WTC11 (cell line): ENCODE results near the gene FRMD5. TPM values are rescaled to one million over a fixed set of nuclear protein-coding genes. Genes with fewer than 3 reads are reported as not detected.
"Not testable (repeated sequence)": the region's sequence is repeated elsewhere in the genome, so short reads cannot be mapped to it uniquely, and the experiment has no call there.

ENCODE experiments used
- ATAC-seq: fragments of 200-7000 bp; cut with Tn5 transposase; 2 replicates; pipeline ENCODE4 v1.10.0; 2021; ENCODE audit warnings: mild to moderate bottlenecking, moderate library complexity
- CTCF ChIA-PET: fragments of 300-600 bp; sonication (Branson Sonifier 250); formaldehyde crosslinking; loops from one replicate; lab custom pipeline; 2021; ENCODE audit warnings: antibody characterized with exemption; lab: Charles Lee
- POLR2A ChIA-PET: fragments of 350-600 bp; sonication (Branson Sonifier 250); formaldehyde crosslinking; loops from one replicate; lab custom pipeline; 2021; ENCODE audit warnings: antibody characterized with exemption; lab: Charles Lee
- DNase-seq: peaks from one replicate; pipeline ENCODE4 v3.0.0; 2021; ENCODE audit warnings: low spot score
- H3K27ac Mint-ChIP-seq: 2 replicates; pipeline ENCODE4 v1.8.0; 2021; ENCODE audit warnings: mixed read lengths
- H3K27me3 Mint-ChIP-seq: 2 replicates; pipeline ENCODE4 v1.8.0; 2021; ENCODE audit warnings: low read depth, mild to moderate bottlenecking, moderate library complexity, mixed read lengths
- H3K36me3 Mint-ChIP-seq: 2 replicates; pipeline ENCODE4 v1.8.0; 2021; ENCODE audit warnings: mixed read lengths
- H3K4me1 Mint-ChIP-seq: 2 replicates; pipeline ENCODE4 v1.8.0; 2022; ENCODE audit warnings: mixed read lengths
- H3K4me3 Mint-ChIP-seq: 2 replicates; pipeline ENCODE4 v1.8.0; 2021; ENCODE audit warnings: mild to moderate bottlenecking, moderate library complexity, mixed read lengths
- H3K9me3 Mint-ChIP-seq: 2 replicates; pipeline ENCODE4 v1.8.0; 2021; ENCODE audit warnings: mixed read lengths
- CBFB ChIP-seq: sonication (generic); formaldehyde crosslinking; IDR thresholded peaks from 2 replicates; pipeline ENCODE4 v1.8.1; 2022; ENCODE audit warnings: mild to moderate bottlenecking, low read depth, missing genetic modification reagents
- CDX4 ChIP-seq: fragments of 250-450 bp; sonication (Bioruptor Pico); IDR thresholded peaks from 2 replicates; pipeline ENCODE4 v1.9.0; 2021; ENCODE audit warnings: moderate library complexity, mild to moderate bottlenecking, inconsistent platforms, borderline replicate concordance
- CREB1 ChIP-seq: sonication (generic); formaldehyde crosslinking; IDR thresholded peaks from 2 replicates; pipeline ENCODE4 v1.8.0; 2023; ENCODE audit warnings: mild to moderate bottlenecking, missing genetic modification reagents
- GABPB1 ChIP-seq: sonication (generic); formaldehyde crosslinking; IDR thresholded peaks from 2 replicates; pipeline ENCODE4 v1.8.1; 2023; ENCODE audit warnings: mild to moderate bottlenecking, missing genetic modification reagents
- MAX ChIP-seq: sonication (generic); formaldehyde crosslinking; IDR thresholded peaks from 2 replicates; pipeline ENCODE4 v1.8.0; 2022; ENCODE audit warnings: mild to moderate bottlenecking, missing genetic modification reagents
- NFYB ChIP-seq: sonication (generic); formaldehyde crosslinking; conservative IDR thresholded peaks from 2 replicates; pipeline ENCODE4 v1.8.0; 2022; ENCODE audit warnings: low read depth, missing genetic modification reagents
- NR1H2 ChIP-seq: sonication (generic); formaldehyde crosslinking; IDR thresholded peaks from 2 replicates; pipeline ENCODE4 v1.9.0; 2021; ENCODE audit warnings: mild to moderate bottlenecking, moderate library complexity, missing genetic modification reagents
- RELA ChIP-seq: sonication (generic); formaldehyde crosslinking; IDR thresholded peaks from 2 replicates; pipeline ENCODE4 v1.8.1; 2022; ENCODE audit warnings: missing genetic modification reagents, mild to moderate bottlenecking, borderline replicate concordance
- STAT6 ChIP-seq: sonication (generic); formaldehyde crosslinking; conservative IDR thresholded peaks from 2 replicates; pipeline ENCODE4 v1.8.1; 2023; ENCODE audit warnings: mild to moderate bottlenecking, low read depth, missing genetic modification reagents, moderate library complexity
- ZBTB21 ChIP-seq: sonication (generic); formaldehyde crosslinking; IDR thresholded peaks from 2 replicates; pipeline ENCODE4 v1.8.1; 2023; ENCODE audit warnings: mild to moderate bottlenecking, missing genetic modification reagents, borderline replicate concordance
- ZNF138 ChIP-seq: sonication (generic); formaldehyde crosslinking; conservative IDR thresholded peaks from 2 replicates; pipeline ENCODE4 v1.8.1; 2022; ENCODE audit warnings: mild to moderate bottlenecking, moderate library complexity, missing genetic modification reagents
- ZNF232 ChIP-seq: sonication (generic); formaldehyde crosslinking; IDR thresholded peaks from 2 replicates; pipeline ENCODE4 v1.8.0; 2022; ENCODE audit warnings: mild to moderate bottlenecking, missing genetic modification reagents
- ZNF317 ChIP-seq: sonication (generic); formaldehyde crosslinking; IDR thresholded peaks from 2 replicates; pipeline ENCODE4 v1.8.1; 2023; ENCODE audit warnings: low read depth, mild to moderate bottlenecking, moderate library complexity, missing genetic modification reagents, borderline replicate concordance
- ZNF423 ChIP-seq: fragments of 250-450 bp; sonication (Bioruptor Pico); IDR thresholded peaks from 2 replicates; pipeline ENCODE4 v2.1.2; 2022; ENCODE audit warnings: mild to moderate bottlenecking, moderate library complexity
- total RNA-seq: library from RNA; stranded (reverse); gene quantifications from 3 replicates; pipeline ENCODE4 v1.2.3, GENCODE V29; 2021
- TF ChIP-seq, protein P1 (sequence below): fragments of 250-450 bp; sonication (Bioruptor Pico); IDR thresholded peaks from 2 replicates; pipeline ENCODE4 v1.9.0; 2021; ENCODE audit warnings: mild to moderate bottlenecking
- TF ChIP-seq, protein P2 (sequence below): sonication (generic); formaldehyde crosslinking; IDR thresholded peaks from 2 replicates; pipeline ENCODE4 v1.8.1; 2022; ENCODE audit warnings: missing genetic modification reagents, borderline replicate concordance
- TF ChIP-seq, protein P3 (sequence below): sonication (generic); formaldehyde crosslinking; IDR thresholded peaks from 2 replicates; pipeline ENCODE4 v1.8.1; 2022; ENCODE audit warnings: mild to moderate bottlenecking, missing genetic modification reagents, moderate library complexity, borderline replicate concordance

FRMD5 gene
- total RNA-seq, 1 experiment from 2014 or later: 14.1 TPM

GRCh38 chr15:44033894-44034293, 161.2 kb downstream of the FRMD5 start:
- ChIA-PET POLR2A (no interaction called here), CTCF (interaction anchor here (1.2 kb wide), 1 partner anchor 152 kb away, joined by 3 read pairs; no protein-coding TSS in a partner anchor)
- TF ChIP-seq MAX (no peak), NR1H2 (CRISPR knock-in tag) (no peak), CREB1 (no peak), STAT6 (CRISPR knock-in tag) (no peak), ZNF232 (no peak), NFYB (CRISPR knock-in tag) (no peak), ZNF423 (CRISPR knock-in tag) (no peak), GABPB1 (CRISPR knock-in tag) (no peak), ZNF317 (CRISPR knock-in tag) (no peak), CBFB (CRISPR knock-in tag) (no peak), CDX4 (CRISPR knock-in tag) (no peak), RELA (no peak), ZNF138 (no peak), ZBTB21 (CRISPR knock-in tag) (no peak)
- TF ChIP-seq, protein P1, sequence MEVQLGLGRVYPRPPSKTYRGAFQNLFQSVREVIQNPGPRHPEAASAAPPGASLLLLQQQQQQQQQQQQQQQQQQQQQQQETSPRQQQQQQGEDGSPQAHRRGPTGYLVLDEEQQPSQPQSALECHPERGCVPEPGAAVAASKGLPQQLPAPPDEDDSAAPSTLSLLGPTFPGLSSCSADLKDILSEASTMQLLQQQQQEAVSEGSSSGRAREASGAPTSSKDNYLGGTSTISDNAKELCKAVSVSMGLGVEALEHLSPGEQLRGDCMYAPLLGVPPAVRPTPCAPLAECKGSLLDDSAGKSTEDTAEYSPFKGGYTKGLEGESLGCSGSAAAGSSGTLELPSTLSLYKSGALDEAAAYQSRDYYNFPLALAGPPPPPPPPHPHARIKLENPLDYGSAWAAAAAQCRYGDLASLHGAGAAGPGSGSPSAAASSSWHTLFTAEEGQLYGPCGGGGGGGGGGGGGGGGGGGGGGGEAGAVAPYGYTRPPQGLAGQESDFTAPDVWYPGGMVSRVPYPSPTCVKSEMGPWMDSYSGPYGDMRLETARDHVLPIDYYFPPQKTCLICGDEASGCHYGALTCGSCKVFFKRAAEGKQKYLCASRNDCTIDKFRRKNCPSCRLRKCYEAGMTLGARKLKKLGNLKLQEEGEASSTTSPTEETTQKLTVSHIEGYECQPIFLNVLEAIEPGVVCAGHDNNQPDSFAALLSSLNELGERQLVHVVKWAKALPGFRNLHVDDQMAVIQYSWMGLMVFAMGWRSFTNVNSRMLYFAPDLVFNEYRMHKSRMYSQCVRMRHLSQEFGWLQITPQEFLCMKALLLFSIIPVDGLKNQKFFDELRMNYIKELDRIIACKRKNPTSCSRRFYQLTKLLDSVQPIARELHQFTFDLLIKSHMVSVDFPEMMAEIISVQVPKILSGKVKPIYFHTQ (CRISPR knock-in tag): no peak
- TF ChIP-seq, protein P2, sequence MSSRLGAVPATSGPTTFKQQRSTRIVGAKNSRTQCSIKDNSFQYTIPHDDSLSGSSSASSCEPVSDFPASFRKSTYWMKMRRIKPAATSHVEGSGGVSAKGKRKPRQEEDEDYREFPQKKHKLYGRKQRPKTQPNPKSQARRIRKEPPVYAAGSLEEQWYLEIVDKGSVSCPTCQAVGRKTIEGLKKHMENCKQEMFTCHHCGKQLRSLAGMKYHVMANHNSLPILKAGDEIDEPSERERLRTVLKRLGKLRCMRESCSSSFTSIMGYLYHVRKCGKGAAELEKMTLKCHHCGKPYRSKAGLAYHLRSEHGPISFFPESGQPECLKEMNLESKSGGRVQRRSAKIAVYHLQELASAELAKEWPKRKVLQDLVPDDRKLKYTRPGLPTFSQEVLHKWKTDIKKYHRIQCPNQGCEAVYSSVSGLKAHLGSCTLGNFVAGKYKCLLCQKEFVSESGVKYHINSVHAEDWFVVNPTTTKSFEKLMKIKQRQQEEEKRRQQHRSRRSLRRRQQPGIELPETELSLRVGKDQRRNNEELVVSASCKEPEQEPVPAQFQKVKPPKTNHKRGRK (CRISPR knock-in tag): no peak
- TF ChIP-seq, protein P3, sequence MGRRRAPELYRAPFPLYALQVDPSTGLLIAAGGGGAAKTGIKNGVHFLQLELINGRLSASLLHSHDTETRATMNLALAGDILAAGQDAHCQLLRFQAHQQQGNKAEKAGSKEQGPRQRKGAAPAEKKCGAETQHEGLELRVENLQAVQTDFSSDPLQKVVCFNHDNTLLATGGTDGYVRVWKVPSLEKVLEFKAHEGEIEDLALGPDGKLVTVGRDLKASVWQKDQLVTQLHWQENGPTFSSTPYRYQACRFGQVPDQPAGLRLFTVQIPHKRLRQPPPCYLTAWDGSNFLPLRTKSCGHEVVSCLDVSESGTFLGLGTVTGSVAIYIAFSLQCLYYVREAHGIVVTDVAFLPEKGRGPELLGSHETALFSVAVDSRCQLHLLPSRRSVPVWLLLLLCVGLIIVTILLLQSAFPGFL (CRISPR knock-in tag): no peak
- Mint-ChIP-seq H3K27me3 (no peaks in the 10 kb centered on the region), H3K27ac (no peak overlapping the region), H3K4me3 (no peak overlapping the region), H3K4me1 (peaks cover 26% of the 10 kb centered on the region), H3K36me3 (peaks cover 2% of the 10 kb centered on the region; the same call in 1 of the 2 replicates), H3K9me3 (peaks cover 6% of the 10 kb centered on the region; the same call in 1 of the 2 replicates)
- ATAC-seq: no peak
- DNase-seq: no peak

DNA sequence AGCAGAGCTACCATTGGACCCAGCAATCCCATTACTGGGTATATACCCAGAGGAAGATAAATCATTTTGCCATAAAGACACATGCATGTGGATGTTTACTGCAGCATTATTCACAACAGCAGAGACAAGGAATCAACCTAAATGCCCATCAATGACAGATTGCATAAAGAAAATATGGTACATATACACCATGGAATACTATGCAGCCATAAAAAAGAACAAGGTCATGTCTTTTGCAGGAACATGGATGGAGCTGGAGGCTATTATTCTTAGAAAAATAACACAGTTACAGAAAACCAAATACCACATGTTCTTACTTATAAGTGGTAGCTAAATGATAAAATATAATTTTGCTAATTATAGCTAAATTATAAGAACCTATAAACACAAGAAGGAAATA, 162.3 kb downstream of the FRMD5 start:
- POLR2A ChIA-PET, H3K36me3 Mint-ChIP-seq, H3K27ac Mint-ChIP-seq, DNase-seq, H3K9me3 Mint-ChIP-seq, ATAC-seq, H3K4me3 Mint-ChIP-seq, CTCF ChIA-PET, H3K27me3 Mint-ChIP-seq: not testable (repeated sequence)
- H3K4me1 Mint-ChIP-seq: peaks cover 26% of the 10 kb centered on the region
